ENCODE data around the gene AIFM1.

Gene AIFM1

DNA sequence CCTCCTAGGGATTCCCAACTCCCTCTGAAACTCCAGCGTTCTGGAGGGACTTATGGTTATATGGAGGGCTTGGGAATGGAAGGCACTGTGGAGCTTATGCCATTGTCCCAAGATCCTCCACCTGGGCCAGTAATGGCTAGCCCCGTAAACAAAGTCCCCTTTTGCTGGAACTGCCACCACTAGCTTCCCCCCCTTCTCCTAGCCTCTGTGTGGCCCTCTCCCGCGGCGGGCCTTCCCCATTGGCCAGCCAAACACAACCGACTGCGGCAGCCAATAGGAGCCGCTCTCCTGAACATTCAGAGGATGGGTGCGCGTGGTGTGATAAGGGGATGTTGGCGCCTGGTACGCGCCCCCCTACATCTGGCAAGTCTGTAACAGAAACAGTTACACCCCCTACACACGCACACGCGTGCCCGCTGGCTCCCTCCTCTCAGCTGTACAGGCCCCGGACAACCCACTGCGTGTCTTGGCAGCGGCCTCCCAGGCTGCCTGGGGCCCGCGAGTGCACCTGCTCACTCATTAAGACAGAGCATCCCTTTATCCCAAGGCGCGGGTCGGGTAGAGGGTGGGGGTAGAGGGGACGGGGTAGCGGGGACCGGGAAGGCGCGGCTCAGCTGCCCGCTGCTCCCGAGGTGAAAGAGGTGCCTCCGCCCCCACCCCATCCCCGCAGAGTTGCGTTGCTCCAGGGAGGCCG is 5.3 kb upstream of the AIFM1 start:
- DNase-seq: peak in 1 of 2 donors; percentile 7
- no peak overlapping the region for H3K27ac ChIP-seq (ENCODE audit: low read depth, low read length)
- no peak overlapping the region for H2BK12ac ChIP-seq (ENCODE audit: low read length)
- H3K79me2 ChIP-seq (ENCODE audit: control insufficient read depth, insufficient read depth, low read length, poor library complexity): peaks cover 2% of the 10 kb centered on the region
- H3K9ac ChIP-seq (ENCODE audit: low read length): no peak overlapping the region
- no peak overlapping the region for H3K14ac ChIP-seq (ENCODE audit: low read length)
- no peak overlapping the region for H4K12ac ChIP-seq (ENCODE audit: low read depth, low read length)
- H2BK120ac ChIP-seq (ENCODE audit: insufficient read depth, low read length, poor library complexity): no peak overlapping the region
- no peak overlapping the region for H2AFZ ChIP-seq (ENCODE audit: insufficient read depth, low read length, poor library complexity)
- WGBS (ENCODE audit: extremely low coverage, insufficient coverage, insufficient read length): no CpG with 5 or more reads among the region's 36 CpGs
- H3K4ac ChIP-seq (ENCODE audit: low read depth, low read length): no peak overlapping the region
- H3K4me2 ChIP-seq (ENCODE audit: low read length): peak overlapping the region; percentile 90
- H3K9me3 ChIP-seq (ENCODE audit: insufficient read depth, low read depth, low read length): no peaks in the 10 kb centered on the region
- H2BK5ac ChIP-seq (ENCODE audit: low read depth, low read length, poor library complexity): no peak overlapping the region
- no peaks in the 10 kb centered on the region for H3K36me3 ChIP-seq (ENCODE audit: control insufficient read depth in 1 of 2, insufficient read depth in 2 of 2, low read length in 2 of 2)
- peaks cover 12% of the 10 kb centered on the region for H3K79me1 ChIP-seq (ENCODE audit: low read length)
- H3K18ac ChIP-seq (ENCODE audit: low read length): no peak overlapping the region
- H4K91ac ChIP-seq (ENCODE audit: low read depth, low read length): peak overlapping the region; percentile 8
- peak overlapping the region; percentile 68 for H3K4me3 ChIP-seq (ENCODE audit: low read depth, low read length)
- peak overlapping the region; percentile 1 for H4K8ac ChIP-seq (ENCODE audit: low read depth, low read length)
- H3K4me1 ChIP-seq (ENCODE audit: control insufficient read depth in 1 of 2, insufficient read depth in 2 of 2, low read length in 2 of 2): peaks cover 11 to 22% of the 10 kb centered on the region in 2 experiments
- no peak overlapping the region for H2AK5ac ChIP-seq (ENCODE audit: low read length)
- no peak overlapping the region for H3K23ac ChIP-seq (ENCODE audit: low read length)
- H3K27me3 ChIP-seq (ENCODE audit: insufficient read depth, low read length): no peaks in the 10 kb centered on the region

- H3K4me2 ChIP-seq (ENCODE audit: low read length): no peak overlapping the region
- H4K12ac ChIP-seq (ENCODE audit: low read depth, low read length): no peak overlapping the region
- H2AFZ ChIP-seq (ENCODE audit: insufficient read depth, low read length, poor library complexity): no peak overlapping the region
- no peaks in the 10 kb centered on the region for H3K9me3 ChIP-seq (ENCODE audit: insufficient read depth, low read depth, low read length)
- no peak overlapping the region for H4K8ac ChIP-seq (ENCODE audit: low read depth, low read length)
- no peak overlapping the region for H2AK5ac ChIP-seq (ENCODE audit: low read length)
- peaks cover under 1 to 8% of the 10 kb centered on the region in 2 experiments for H3K4me1 ChIP-seq (ENCODE audit: control insufficient read depth in 1 of 2, insufficient read depth in 2 of 2, low read length in 2 of 2)
- no peak overlapping the region for H3K14ac ChIP-seq (ENCODE audit: low read length)
- no peak overlapping the region for H3K4ac ChIP-seq (ENCODE audit: low read depth, low read length)
- no peak overlapping the region for H3K18ac ChIP-seq (ENCODE audit: low read length)
- WGBS (ENCODE audit: extremely low coverage, insufficient coverage, insufficient read length): no CpG with 5 or more reads among the region's 4 CpGs
- no peak overlapping the region for H2BK12ac ChIP-seq (ENCODE audit: low read length)
- peaks cover 4% of the 10 kb centered on the region for H3K79me2 ChIP-seq (ENCODE audit: control insufficient read depth, insufficient read depth, low read length, poor library complexity)
- H3K9ac ChIP-seq (ENCODE audit: low read length): no peak overlapping the region
- H2BK120ac ChIP-seq (ENCODE audit: insufficient read depth, low read length, poor library complexity): no peak overlapping the region
- no peak overlapping the region for H3K27ac ChIP-seq (ENCODE audit: low read depth, low read length)
- H3K36me3 ChIP-seq (ENCODE audit: control insufficient read depth in 1 of 2, insufficient read depth in 2 of 2, low read length in 2 of 2): no peaks in the 10 kb centered on the region
- H3K79me1 ChIP-seq (ENCODE audit: low read length): peaks cover 10% of the 10 kb centered on the region
- no peak overlapping the region for H4K91ac ChIP-seq (ENCODE audit: low read depth, low read length)
- no peak overlapping the region for H2BK5ac ChIP-seq (ENCODE audit: low read depth, low read length, poor library complexity)
- no peak overlapping the region for H3K23ac ChIP-seq (ENCODE audit: low read length)
- H3K27me3 ChIP-seq (ENCODE audit: insufficient read depth, low read length): no peaks in the 10 kb centered on the region
- no peak overlapping the region for H3K4me3 ChIP-seq (ENCODE audit: low read depth, low read length)
- no peak for DNase-seq
Observed at GRCh38 chrX:130167040-130167439, 1.4 kb upstream of the AIFM1 start.

DNA sequence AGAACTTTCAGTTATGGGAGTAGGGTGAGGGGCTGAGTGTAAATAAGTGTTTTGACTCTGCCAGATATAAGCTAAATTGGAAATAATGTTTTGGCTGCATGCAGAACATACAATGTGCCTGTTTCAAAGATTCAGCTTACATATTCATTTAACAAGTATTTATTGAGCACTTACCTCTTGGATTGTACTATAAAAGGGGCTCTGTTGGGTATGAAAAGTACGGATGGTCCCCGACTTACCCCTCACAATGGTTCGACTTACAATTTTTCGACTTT is 799 bp upstream of the AIFM1 start:
- Histone ChIP-seq H4K91ac (ENCODE audit: low read depth, low read length) (no peak overlapping the region), H2BK12ac (ENCODE audit: low read length) (no peak overlapping the region), H2BK120ac (ENCODE audit: insufficient read depth, low read length, poor library complexity) (no peak overlapping the region), H3K79me1 (ENCODE audit: low read length) (peaks cover 5% of the 10 kb centered on the region), H3K9me3 (ENCODE audit: insufficient read depth, low read depth, low read length) (no peaks in the 10 kb centered on the region), H3K27ac (ENCODE audit: low read depth, low read length) (peak overlapping the region; percentile 88), H3K4ac (ENCODE audit: low read depth, low read length) (no peak overlapping the region), H3K18ac (ENCODE audit: low read length) (no peak overlapping the region), H3K23ac (ENCODE audit: low read length) (no peak overlapping the region), H3K36me3 (ENCODE audit: control insufficient read depth in 1 of 2, insufficient read depth in 2 of 2, low read length in 2 of 2) (no peaks in the 10 kb centered on the region), H2BK5ac (ENCODE audit: low read depth, low read length, poor library complexity) (no peak overlapping the region), H3K4me1 (ENCODE audit: control insufficient read depth in 1 of 2, insufficient read depth in 2 of 2, low read length in 2 of 2) (peaks cover 0 to 4% of the 10 kb centered on the region in 2 experiments), H3K27me3 (ENCODE audit: insufficient read depth, low read length) (no peaks in the 10 kb centered on the region), H3K14ac (ENCODE audit: low read length) (no peak overlapping the region), H4K8ac (ENCODE audit: low read depth, low read length) (no peak overlapping the region), H2AFZ (ENCODE audit: insufficient read depth, low read length, poor library complexity) (no peak overlapping the region), H3K79me2 (ENCODE audit: control insufficient read depth, insufficient read depth, low read length, poor library complexity) (peaks cover 2% of the 10 kb centered on the region), H4K12ac (ENCODE audit: low read depth, low read length) (no peak overlapping the region), H2AK5ac (ENCODE audit: low read length) (no peak overlapping the region), H3K9ac (ENCODE audit: low read length) (peak overlapping the region; percentile 73), H3K4me2 (ENCODE audit: low read length) (peak overlapping the region; percentile 74), H3K4me3 (ENCODE audit: low read depth, low read length) (peak overlapping the region; percentile 47)
- no CpG with 5 or more reads among the region's 4 CpGs for WGBS (ENCODE audit: extremely low coverage, insufficient coverage, insufficient read length)
- DNase-seq: no peak

GRCh38 chrX:130165181-130165702 is 399 bp downstream of the AIFM1 start:
- Histone ChIP-seq H2AK5ac (ENCODE audit: low read length) (no peak overlapping the region), H4K91ac (ENCODE audit: low read depth, low read length) (peak overlapping the region; percentile 88), H3K14ac (ENCODE audit: low read length) (peak overlapping the region; percentile 80), H4K12ac (ENCODE audit: low read depth, low read length) (peak overlapping the region; percentile 67), H2BK12ac (ENCODE audit: low read length) (no peak overlapping the region), H3K79me2 (ENCODE audit: control insufficient read depth, insufficient read depth, low read length, poor library complexity) (peaks cover 2% of the 10 kb centered on the region), H3K4me2 (ENCODE audit: low read length) (peak overlapping the region; percentile 68), H4K8ac (ENCODE audit: low read depth, low read length) (peak overlapping the region; percentile 61), H3K9me3 (ENCODE audit: insufficient read depth, low read depth, low read length) (no peaks in the 10 kb centered on the region), H3K18ac (ENCODE audit: low read length) (peak overlapping the region; percentile 29), H3K27ac (ENCODE audit: low read depth, low read length) (peak overlapping the region; percentile 82), H3K23ac (ENCODE audit: low read length) (no peak overlapping the region), H3K9ac (ENCODE audit: low read length) (peak overlapping the region; percentile 86), H3K4ac (ENCODE audit: low read depth, low read length) (no peak overlapping the region), H3K4me3 (ENCODE audit: low read depth, low read length) (peak overlapping the region; percentile 82), H3K27me3 (ENCODE audit: insufficient read depth, low read length) (no peaks in the 10 kb centered on the region), H3K4me1 (ENCODE audit: control insufficient read depth in 1 of 2, insufficient read depth in 2 of 2, low read length in 2 of 2) (no peaks in the 10 kb centered on the region), H2BK5ac (ENCODE audit: low read depth, low read length, poor library complexity) (peak overlapping the region; percentile 9), H2AFZ (ENCODE audit: insufficient read depth, low read length, poor library complexity) (peak overlapping the region; percentile 92), H2BK120ac (ENCODE audit: insufficient read depth, low read length, poor library complexity) (peak overlapping the region; percentile 73), H3K79me1 (ENCODE audit: low read length) (peaks cover 5% of the 10 kb centered on the region), H3K36me3 (ENCODE audit: control insufficient read depth in 1 of 2, insufficient read depth in 2 of 2, low read length in 2 of 2) (no peaks in the 10 kb centered on the region)
- DNase-seq: peak in 1 of 2 donors; percentile 53
- no CpG with 5 or more reads among the region's 32 CpGs for WGBS (ENCODE audit: extremely low coverage, insufficient coverage, insufficient read length)
